Liver (tissue), 3 donors: ENCODE measurements around the gene C4orf54.

ENCODE experiments used
- CTCF ChIP-seq: fragments of 150-350 bp; IDR thresholded peaks from 2 replicates; pipeline ENCODE4 v1.5.1; 2017; ENCODE audit warnings: improper control_type of control experiment, low read depth, low read length; ENCODE audit not compliant: missing input control
- FOXA2 ChIP-seq: IDR thresholded peaks from 2 replicates; pipeline ENCODE4 v1.6.1; 2016; ENCODE audit warnings: antibody characterized with exemption
- HNF4A ChIP-seq, 2 donors: conservative IDR thresholded peaks; 2 replicates each; pipeline ENCODE4 v1.6.1; 2016; ENCODE audit warnings: antibody characterized with exemption in 2 of 2, mild to moderate bottlenecking in 2 of 2
- RAD21 ChIP-seq, 2 donors: IDR thresholded peaks; 2 replicates each; pipeline ENCODE4 v1.6.1; 2016; ENCODE audit warnings: antibody characterized with exemption in 2 of 2, mild to moderate bottlenecking in 2 of 2
- REST ChIP-seq: IDR thresholded peaks from 2 replicates; pipeline ENCODE4 v1.6.1; 2016; ENCODE audit warnings: antibody characterized with exemption, mild to moderate bottlenecking
- RXRA ChIP-seq, 2 donors: IDR thresholded peaks; 2 replicates each; pipeline ENCODE4 v1.6.1; 2017 to 2018; ENCODE audit warnings: antibody characterized with exemption in 2 of 2, mild to moderate bottlenecking in 1 of 2
- SP1 ChIP-seq: IDR thresholded peaks from 2 replicates; pipeline ENCODE4 v1.6.1; 2018; ENCODE audit warnings: antibody characterized with exemption, mild to moderate bottlenecking
- YY1 ChIP-seq: IDR thresholded peaks from 2 replicates; pipeline ENCODE4 v1.6.1; 2016; ENCODE audit warnings: antibody characterized with exemption, mild to moderate bottlenecking
- TF ChIP-seq, protein P1 (sequence below): IDR thresholded peaks from 2 replicates; pipeline ENCODE4 v1.6.1; 2016; ENCODE audit warnings: antibody characterized with exemption
- TF ChIP-seq, protein P2 (sequence below): IDR thresholded peaks from 2 replicates; pipeline ENCODE4 v1.6.1; 2016; ENCODE audit warnings: antibody characterized with exemption
- donor health status: healthy.
- donor health status: healthy.

GRCh38 chr4:99642725-99643489 lies 14.7 kb downstream of the C4orf54 start:
- no peak for TF ChIP-seq CTCF
- TF ChIP-seq RAD21 (IDR thresholded peaks at IDR 0.05) = no peak
- TF ChIP-seq SP1 = no peak
- TF ChIP-seq YY1 = no peak
- TF ChIP-seq, protein P1, sequence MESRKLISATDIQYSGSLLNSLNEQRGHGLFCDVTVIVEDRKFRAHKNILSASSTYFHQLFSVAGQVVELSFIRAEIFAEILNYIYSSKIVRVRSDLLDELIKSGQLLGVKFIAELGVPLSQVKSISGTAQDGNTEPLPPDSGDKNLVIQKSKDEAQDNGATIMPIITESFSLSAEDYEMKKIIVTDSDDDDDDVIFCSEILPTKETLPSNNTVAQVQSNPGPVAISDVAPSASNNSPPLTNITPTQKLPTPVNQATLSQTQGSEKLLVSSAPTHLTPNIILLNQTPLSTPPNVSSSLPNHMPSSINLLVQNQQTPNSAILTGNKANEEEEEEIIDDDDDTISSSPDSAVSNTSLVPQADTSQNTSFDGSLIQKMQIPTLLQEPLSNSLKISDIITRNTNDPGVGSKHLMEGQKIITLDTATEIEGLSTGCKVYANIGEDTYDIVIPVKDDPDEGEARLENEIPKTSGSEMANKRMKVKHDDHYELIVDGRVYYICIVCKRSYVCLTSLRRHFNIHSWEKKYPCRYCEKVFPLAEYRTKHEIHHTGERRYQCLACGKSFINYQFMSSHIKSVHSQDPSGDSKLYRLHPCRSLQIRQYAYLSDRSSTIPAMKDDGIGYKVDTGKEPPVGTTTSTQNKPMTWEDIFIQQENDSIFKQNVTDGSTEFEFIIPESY = no peak
- TF ChIP-seq, protein P2, sequence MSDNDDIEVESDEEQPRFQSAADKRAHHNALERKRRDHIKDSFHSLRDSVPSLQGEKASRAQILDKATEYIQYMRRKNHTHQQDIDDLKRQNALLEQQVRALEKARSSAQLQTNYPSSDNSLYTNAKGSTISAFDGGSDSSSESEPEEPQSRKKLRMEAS = no peak
- TF ChIP-seq FOXA2 = no peak
- peak in 1 of 2 donors; percentile 55 for TF ChIP-seq HNF4A (conservative IDR thresholded peaks at IDR 0.05)
- peak; percentile 27 to 67 for TF ChIP-seq RXRA (IDR thresholded peaks at IDR 0.05)
- no peak for TF ChIP-seq REST
